ENCODE results near the gene GPC5. TPM values are rescaled to one million over a fixed set of nuclear protein-coding genes. Genes with fewer than 3 reads are reported as not detected.

GPC5 gene
- total and polyA plus RNA-seq, 7 donors: 0.23 TPM; not detected in 6

DNA sequence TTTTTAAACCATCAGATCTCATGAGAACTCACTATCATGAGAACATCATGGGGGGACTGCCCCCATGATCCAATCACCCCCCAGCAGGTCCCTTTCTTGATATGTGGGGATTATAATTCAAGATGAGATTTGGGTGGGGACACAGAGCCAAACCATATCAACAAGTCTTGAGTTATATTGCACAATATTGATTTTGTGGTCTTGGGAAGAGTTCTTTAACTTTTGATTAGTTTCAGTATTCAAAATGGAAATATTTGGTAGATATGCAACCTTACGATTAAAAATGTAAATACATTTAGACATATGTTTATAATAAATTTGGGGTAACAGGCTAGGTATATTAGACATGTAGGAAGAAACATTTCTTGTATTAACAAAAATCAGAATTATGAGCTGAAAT, 188.2 kb downstream of the GPC5 start:
- Histone ChIP-seq H3K4me3 (no peak overlapping the region), H3K36me3 (ENCODE audit: insufficient read depth in 1 of 2, low read depth in 1 of 2) (no peaks in the 10 kb centered on the region), H3K27ac (no peak overlapping the region), H3K9me3 (no peaks in the 10 kb centered on the region), H3K4me1 (no peaks in the 10 kb centered on the region), H3K27me3 (ENCODE audit: insufficient read depth in 3 of 3, low read length in 2 of 3) (no peaks in the 10 kb centered on the region)
- TF ChIP-seq CTCF (IDR thresholded peaks at IDR 0.05): no peak
- ATAC-seq: no peak
- 91 to 99% (median 96%) methylated on average over 1 of the region's 1 CpG for WGBS, 3 donors
- no peak for DNase-seq
- intact Hi-C loops (cut with DNase I): no loop called here

GRCh38 chr13:91588541-91588940, 190.1 kb downstream of the GPC5 start:
- DNase-seq (no peak), ATAC-seq (no peak)
- no peaks in the 10 kb centered on the region for H3K36me3 ChIP-seq (ENCODE audit: insufficient read depth in 1 of 2, low read depth in 1 of 2)
- no peaks in the 10 kb centered on the region for H3K27me3 ChIP-seq (ENCODE audit: insufficient read depth in 3 of 3, low read length in 2 of 3)
- no peaks in the 10 kb centered on the region for H3K9me3 ChIP-seq
- no peaks in the 10 kb centered on the region for H3K4me1 ChIP-seq
- intact Hi-C loops (cut with DNase I): no loop called here
- no peak overlapping the region for H3K4me3 ChIP-seq
- no peak overlapping the region for H3K27ac ChIP-seq
- no peak for TF ChIP-seq CTCF (IDR thresholded peaks at IDR 0.05)

DNA sequence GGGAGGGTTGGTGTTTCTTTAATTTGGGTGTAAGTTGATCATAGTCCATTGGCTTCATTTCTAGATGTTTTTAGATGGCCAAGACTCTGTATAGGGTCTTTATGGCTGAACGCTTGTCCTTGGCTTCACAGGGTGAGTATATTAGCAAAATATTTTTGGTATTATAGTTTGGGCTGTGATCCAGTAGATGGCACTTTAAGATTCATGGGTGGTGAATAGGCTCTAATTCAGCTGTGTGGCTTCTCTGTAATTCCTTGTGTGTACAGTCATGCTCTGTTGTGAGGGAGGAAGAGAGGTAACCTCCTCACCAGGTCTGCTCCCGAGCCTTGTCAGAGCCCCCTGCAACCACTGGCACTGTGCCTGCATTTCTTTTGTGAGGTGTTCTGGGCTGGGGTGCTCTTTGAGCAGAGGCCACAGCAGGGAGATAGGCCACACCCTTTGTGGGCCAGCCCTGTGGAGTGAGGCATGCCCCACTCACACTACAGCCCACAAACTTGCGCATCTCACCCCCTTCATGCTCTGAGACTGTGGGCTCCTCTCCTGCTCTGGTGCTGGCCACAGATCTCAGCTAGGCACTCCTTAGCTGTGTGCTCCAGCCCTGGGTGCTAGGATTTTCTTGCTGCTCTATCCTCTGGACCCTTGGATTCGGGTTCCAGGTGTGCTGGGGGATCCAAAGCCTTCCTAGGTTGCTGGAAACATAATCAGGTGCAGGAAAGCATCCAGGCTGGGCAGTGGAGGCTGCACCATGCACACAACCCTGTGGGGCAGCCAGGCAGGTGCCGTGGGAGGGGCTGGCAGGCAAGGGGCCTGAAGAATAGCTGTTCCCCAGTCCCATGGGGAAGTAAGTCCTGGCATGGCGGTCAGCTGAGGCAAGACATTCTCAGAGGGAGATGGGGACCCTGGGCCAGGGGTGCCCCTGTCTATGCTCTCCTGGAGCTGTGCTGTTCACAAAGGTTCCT, 193.9 kb downstream of the GPC5 start:
- H3K4me1 ChIP-seq: no peaks in the 10 kb centered on the region
- H3K36me3 ChIP-seq (ENCODE audit: insufficient read depth in 1 of 2, low read depth in 1 of 2): no peaks in the 10 kb centered on the region
- no peaks in the 10 kb centered on the region for H3K9me3 ChIP-seq
- DNase-seq (no peak), ATAC-seq (no peak)
- no peak for TF ChIP-seq CTCF (IDR thresholded peaks at IDR 0.05)
- H3K27me3 ChIP-seq (ENCODE audit: insufficient read depth in 3 of 3, low read length in 2 of 3): no peaks in the 10 kb centered on the region
- H3K4me3 ChIP-seq: no peak overlapping the region
- intact Hi-C loops (cut with DNase I): no loop called here
- H3K27ac ChIP-seq: no peak overlapping the region
- WGBS, 3 donors: 63 to 70% (median 66%) methylated on average over 6 of the region's 6 CpGs

DNA sequence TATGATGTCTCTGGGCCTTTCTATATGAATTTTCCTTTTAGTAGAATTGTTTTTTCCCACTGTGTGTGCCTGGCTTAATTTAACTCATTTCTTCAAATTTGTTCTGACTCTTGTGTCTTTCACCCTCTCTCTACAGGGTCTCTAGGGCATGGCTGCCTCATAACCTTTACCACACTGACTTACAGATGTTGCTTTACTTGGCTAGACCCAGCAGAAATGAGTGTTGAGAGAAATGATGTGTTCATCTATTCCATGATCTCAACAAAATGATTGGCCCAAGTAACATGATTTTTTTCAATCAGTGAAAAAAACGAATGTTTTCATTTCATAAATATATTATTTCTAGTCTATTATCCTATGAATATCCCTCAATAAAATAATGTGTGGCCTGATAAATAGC, 195.0 kb downstream of the GPC5 start:
- TF ChIP-seq CTCF (IDR thresholded peaks at IDR 0.05): no peak
- 66 to 80% (median 72%) methylated on average over 1 of the region's 1 CpG for WGBS, 3 donors
- ATAC-seq: no peak
- H3K27ac ChIP-seq: no peak overlapping the region
- no peaks in the 10 kb centered on the region for H3K4me1 ChIP-seq
- DNase-seq: no peak
- intact Hi-C loops (cut with DNase I): no loop called here
- no peaks in the 10 kb centered on the region for H3K27me3 ChIP-seq (ENCODE audit: insufficient read depth in 3 of 3, low read length in 2 of 3)
- no peaks in the 10 kb centered on the region for H3K9me3 ChIP-seq
- H3K36me3 ChIP-seq (ENCODE audit: insufficient read depth in 1 of 2, low read depth in 1 of 2): no peaks in the 10 kb centered on the region
- no peak overlapping the region for H3K4me3 ChIP-seq
